Smooth muscle cell (in vitro differentiated cells): ENCODE measurements around the gene SSR3. TPM values are rescaled to one million over a fixed set of nuclear protein-coding genes. Genes with fewer than 3 reads are reported as not detected.
A peak's percentile ranks its signal among the peaks of the same experiment; 100 is the strongest.

Source experiments
- DNase-seq: peaks from one replicate; lab custom pipeline; 2025; ENCODE audit not compliant: unreplicated experiment; lab: John Stamatoyannopoulos, UW
- H2AFZ ChIP-seq: fragments of 200-600 bp; sonication (generic); 2 replicates; pipeline ENCODE4 v1.6.0; 2016; ENCODE audit warnings: antibody characterized with exemption, low read depth, mild to moderate bottlenecking
- H3F3A ChIP-seq: fragments of 200-600 bp; sonication (generic); 2 replicates; pipeline ENCODE4 v1.6.0; 2017; ENCODE audit warnings: antibody characterized with exemption, low read depth
- H3K27ac ChIP-seq: fragments of 200-600 bp; sonication (generic); 2 replicates; pipeline ENCODE4 v1.5.1; 2016; ENCODE audit warnings: low read depth, mild to moderate bottlenecking
- H3K27me3 ChIP-seq: fragments of 200-600 bp; sonication (generic); 2 replicates; pipeline ENCODE4 v1.6.1; 2016; ENCODE audit warnings: low read depth, mild to moderate bottlenecking
- H3K36me3 ChIP-seq: fragments of 200-600 bp; sonication (generic); 2 replicates; pipeline ENCODE4 v1.5.1; 2016; ENCODE audit warnings: low read depth
- H3K4me1 ChIP-seq: fragments of 200-600 bp; sonication (generic); 2 replicates; pipeline ENCODE4 v1.5.1; 2016; ENCODE audit warnings: low read depth
- H3K4me2 ChIP-seq: fragments of 200-600 bp; sonication (generic); 2 replicates; pipeline ENCODE4 v1.6.0; 2016; ENCODE audit warnings: mild to moderate bottlenecking
- H3K4me3 ChIP-seq: fragments of 200-600 bp; sonication (generic); 2 replicates; pipeline ENCODE4 v1.5.1; 2016; ENCODE audit warnings: mild to moderate bottlenecking
- H3K79me2 ChIP-seq: fragments of 200-600 bp; sonication (generic); 2 replicates; pipeline ENCODE4 v1.6.0; 2016; ENCODE audit warnings: low read depth, mild to moderate bottlenecking
- H3K9ac ChIP-seq: fragments of 200-600 bp; sonication (generic); 2 replicates; pipeline ENCODE4 v1.6.0; 2016; ENCODE audit warnings: low read depth
- H3K9me3 ChIP-seq: fragments of 200-600 bp; sonication (generic); replicated peaks from 2 replicates; pipeline ENCODE4 v1.5.1; 2016; ENCODE audit warnings: low read depth
- H4K20me1 ChIP-seq: fragments of 200-600 bp; sonication (generic); 2 replicates; pipeline ENCODE4 v1.6.0; 2016; ENCODE audit warnings: low read depth
- CTCF ChIP-seq: fragments of 200-600 bp; sonication (generic); IDR thresholded peaks from 2 replicates; pipeline ENCODE4 v1.5.1; 2017; ENCODE audit warnings: borderline replicate concordance, mild to moderate bottlenecking, antibody characterized with exemption; ENCODE audit not compliant: insufficient read depth, poor library complexity, severe bottlenecking
- WGBS: methylation state at CpG from one replicate; pipeline ENCODE4 v1.1.7; 2016; ENCODE audit warnings: low lambda C conversion rate; 5-methylcytosine and 5-hydroxymethylcytosine counted together
- polyA plus RNA-seq: library from polyadenylated mRNA; unstranded; fragments of >200 nt; fragmentation: Nextera tagmentation; extraction: Ambion mirVana; gene quantifications from 2 replicates; pipeline ENCODE4 v1.2.1, GENCODE V29; 2016
- total RNA-seq: library from RNA; depleted of rRNA; stranded (reverse); fragments of >200 nt; gene quantifications from 2 replicates; pipeline ENCODE4 v1.2.3, GENCODE V29; 2014

SSR3 gene
- total and polyA plus RNA-seq, 2 experiments from 2014 or later, result 325 to 370 TPM

DNA sequence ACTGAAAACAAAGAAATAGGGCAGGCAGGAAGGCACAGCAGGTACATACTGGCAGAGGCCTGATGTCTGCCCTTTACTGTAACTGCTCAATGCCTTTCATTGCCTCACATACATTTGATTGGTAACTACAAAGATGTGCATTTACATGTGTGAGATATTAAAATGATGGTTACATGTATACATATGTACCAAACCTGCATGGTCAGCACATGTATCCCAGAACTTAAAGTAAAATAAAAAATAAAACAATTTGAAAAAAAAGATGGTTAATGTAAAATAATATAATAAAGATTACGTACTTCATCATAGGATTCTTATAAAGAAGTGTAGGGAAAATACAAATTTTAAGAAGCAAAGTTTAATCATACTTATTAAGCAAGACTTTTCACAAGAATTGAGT, 15.1 kb downstream of the SSR3 start:
- WGBS, result 95% methylated on average over 1 of the region's 1 CpG
- Histone ChIP-seq H3K27ac (no peak overlapping the region), H2AFZ (no peak overlapping the region), H3K27me3 (no peaks in the 10 kb centered on the region), H3K4me1 (no peaks in the 10 kb centered on the region), H3K36me3 (peaks cover 29% of the 10 kb centered on the region), H3K79me2 (peaks cover 1% of the 10 kb centered on the region), H3K4me3 (no peak overlapping the region), H4K20me1 (peaks cover 52% of the 10 kb centered on the region), H3F3A (peaks cover 56% of the 10 kb centered on the region), H3K9me3 (no peaks in the 10 kb centered on the region), H3K9ac (no peak overlapping the region), H3K4me2 (no peak overlapping the region)
- no peak for DNase-seq
- TF ChIP-seq CTCF, result no peak

DNA sequence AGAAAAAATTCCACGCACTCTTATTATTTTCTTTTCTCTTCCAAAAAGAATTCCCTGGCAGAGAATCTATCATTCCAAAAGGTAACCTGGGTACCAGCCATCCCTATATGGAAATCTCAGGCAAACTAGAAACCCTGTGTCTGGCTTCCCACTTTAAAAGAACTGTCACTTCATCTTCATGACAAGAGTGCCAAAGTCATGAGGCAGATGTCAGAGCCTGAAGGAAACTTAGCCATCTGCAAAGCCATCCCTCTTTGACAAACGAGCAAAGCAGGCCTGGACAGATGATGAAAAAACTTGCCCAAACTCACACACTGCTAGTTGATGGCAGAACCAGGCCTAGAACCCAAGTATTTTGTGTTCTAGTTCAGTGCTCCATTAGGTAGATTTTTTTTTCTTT, 15.9 kb downstream of the SSR3 start:
- H3K79me2 ChIP-seq, result no peaks in the 10 kb centered on the region
- TF ChIP-seq CTCF, result no peak
- H3K4me3 ChIP-seq, result no peak overlapping the region
- no peak overlapping the region for H2AFZ ChIP-seq
- WGBS, result 79% methylated on average over 2 of the region's 2 CpGs
- peaks cover 26% of the 10 kb centered on the region for H3K36me3 ChIP-seq
- H3K4me1 ChIP-seq, result no peaks in the 10 kb centered on the region
- H3K4me2 ChIP-seq, result no peak overlapping the region
- H3K27ac ChIP-seq, result no peak overlapping the region
- DNase-seq, result no peak
- peaks cover 45% of the 10 kb centered on the region for H4K20me1 ChIP-seq
- no peaks in the 10 kb centered on the region for H3K9me3 ChIP-seq
- no peak overlapping the region for H3K9ac ChIP-seq
- no peaks in the 10 kb centered on the region for H3K27me3 ChIP-seq
- peaks cover 51% of the 10 kb centered on the region for H3F3A ChIP-seq

GRCh38 chr3:156536524-156537316, 18.2 kb downstream of the SSR3 start:
- peaks cover 21% of the 10 kb centered on the region for H4K20me1 ChIP-seq
- no peaks in the 10 kb centered on the region for H3K9me3 ChIP-seq
- DNase-seq, result no peak
- peak overlapping the region; percentile 93 for H3K27ac ChIP-seq
- H3K36me3 ChIP-seq, result peaks cover 4% of the 10 kb centered on the region
- peak overlapping the region; percentile 32 for H3K9ac ChIP-seq
- H3K79me2 ChIP-seq, result no peaks in the 10 kb centered on the region
- no peak for TF ChIP-seq CTCF
- H3K27me3 ChIP-seq, result no peaks in the 10 kb centered on the region
- H2AFZ ChIP-seq, result no peak overlapping the region
- 84% methylated on average over 6 of the region's 6 CpGs for WGBS
- H3K4me2 ChIP-seq, result no peak overlapping the region
- no peaks in the 10 kb centered on the region for H3K4me1 ChIP-seq
- H3F3A ChIP-seq, result peaks cover 38% of the 10 kb centered on the region
- H3K4me3 ChIP-seq, result no peak overlapping the region

- Histone ChIP-seq H3K4me3 (no peak overlapping the region), H3K4me2 (no peak overlapping the region), H3K36me3 (peaks cover 2% of the 10 kb centered on the region), H3K27ac (peak overlapping the region; percentile 93), H3K79me2 (no peaks in the 10 kb centered on the region), H2AFZ (no peak overlapping the region), H3K27me3 (no peaks in the 10 kb centered on the region), H3K9me3 (no peaks in the 10 kb centered on the region), H4K20me1 (peaks cover 12% of the 10 kb centered on the region), H3K9ac (peak overlapping the region; percentile 32), H3K4me1 (no peaks in the 10 kb centered on the region), H3F3A (peaks cover 33% of the 10 kb centered on the region)
- no peak for DNase-seq
- WGBS, result 85% methylated on average over 2 of the region's 2 CpGs
- TF ChIP-seq CTCF, result no peak
These were observed 19.1 kb downstream of the SSR3 start for GRCh38 chr3:156535798-156536197.
